HUES6 (cell line): Measurements from ENCODE around the gene ZC3H12A.
"Not testable (repeated sequence)": the region's sequence is repeated elsewhere in the genome, so short reads cannot be mapped to it uniquely, and the experiment has no call there.

ENCODE experiments used
- H3K27ac ChIP-seq: 2 replicates; pipeline ENCODE4 v1.7.0; 2013; ENCODE audit warnings: low read depth, mild to moderate bottlenecking, low read length, inconsistent platforms
- H3K27me3 ChIP-seq: 2 replicates; pipeline ENCODE4 v1.6.1; 2013; ENCODE audit warnings: low read length; ENCODE audit not compliant: control insufficient read depth, insufficient read depth
- H3K36me3 ChIP-seq: 2 replicates; pipeline ENCODE4 v1.6.1; 2013; ENCODE audit warnings: low read length; ENCODE audit not compliant: control insufficient read depth, insufficient read depth
- H3K4me1 ChIP-seq: 2 replicates; pipeline ENCODE4 v1.6.1; 2013; ENCODE audit warnings: low read length; ENCODE audit not compliant: control insufficient read depth, insufficient read depth
- H3K4me3 ChIP-seq: 2 replicates; pipeline ENCODE4 v1.5.1; 2013; ENCODE audit warnings: low read depth, low read length
- H3K9ac ChIP-seq: one replicate; pipeline ENCODE4 v1.6.1; 2013; ENCODE audit warnings: mild to moderate bottlenecking, low read length
- H3K9me3 ChIP-seq: 2 replicates; pipeline ENCODE4 v1.6.1; 2013; ENCODE audit warnings: low read depth, low read length; ENCODE audit not compliant: control insufficient read depth, insufficient read depth

Gene ZC3H12A

DNA sequence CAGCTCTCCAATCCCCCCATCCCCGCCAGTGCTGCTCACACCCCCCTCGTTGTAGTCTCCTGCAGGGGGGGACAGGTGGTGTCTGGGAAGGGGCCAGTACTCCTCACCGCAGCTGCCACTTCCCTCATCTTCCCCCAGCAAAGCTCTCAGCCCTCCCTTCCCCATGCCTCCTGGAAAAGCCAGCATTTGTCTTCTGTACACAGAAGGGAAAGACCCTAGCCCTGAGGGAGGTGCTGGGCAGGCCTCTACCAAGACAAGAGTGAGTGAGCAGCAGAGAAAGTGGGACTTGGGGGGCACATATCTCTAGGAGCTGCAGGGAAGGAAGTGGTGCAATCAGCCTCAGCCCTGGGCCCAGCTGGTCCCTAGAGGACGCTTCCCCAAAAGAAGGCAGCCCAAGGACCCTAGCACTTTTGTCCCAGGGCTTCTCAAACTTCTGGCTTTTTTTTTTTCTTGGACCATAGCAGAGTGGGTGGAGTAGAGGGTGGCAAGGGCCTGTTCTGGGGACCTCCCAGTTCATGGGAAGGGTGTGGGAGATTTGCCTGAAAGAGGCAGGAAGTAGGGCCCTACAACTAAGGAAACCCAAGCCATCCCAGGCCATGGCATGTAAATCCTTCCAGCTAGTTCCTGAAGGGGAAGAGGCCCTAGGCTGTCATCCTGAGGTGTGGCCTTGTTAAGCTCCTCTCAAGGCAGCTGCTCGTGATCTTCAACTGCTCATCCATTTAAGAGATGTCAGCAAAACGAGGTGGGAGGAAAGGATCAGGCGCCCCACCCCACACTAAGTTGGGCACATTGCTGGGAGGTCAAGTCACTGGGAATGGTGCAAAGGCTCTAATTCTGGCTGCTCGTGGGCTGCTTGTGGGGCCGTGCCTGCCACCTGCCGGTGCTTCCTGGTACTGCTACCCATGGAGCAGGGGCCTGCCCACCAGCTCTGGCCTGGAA is 12.6 kb downstream of the ZC3H12A start:
- H3K4me1 ChIP-seq: peaks cover 3% of the 10 kb centered on the region
- H3K27me3 ChIP-seq: no peaks in the 10 kb centered on the region
- no peak overlapping the region for H3K27ac ChIP-seq
- no peak overlapping the region for H3K4me3 ChIP-seq
- H3K9me3 ChIP-seq: no peaks in the 10 kb centered on the region
- no peak overlapping the region for H3K9ac ChIP-seq
- peaks cover 42% of the 10 kb centered on the region for H3K36me3 ChIP-seq

DNA sequence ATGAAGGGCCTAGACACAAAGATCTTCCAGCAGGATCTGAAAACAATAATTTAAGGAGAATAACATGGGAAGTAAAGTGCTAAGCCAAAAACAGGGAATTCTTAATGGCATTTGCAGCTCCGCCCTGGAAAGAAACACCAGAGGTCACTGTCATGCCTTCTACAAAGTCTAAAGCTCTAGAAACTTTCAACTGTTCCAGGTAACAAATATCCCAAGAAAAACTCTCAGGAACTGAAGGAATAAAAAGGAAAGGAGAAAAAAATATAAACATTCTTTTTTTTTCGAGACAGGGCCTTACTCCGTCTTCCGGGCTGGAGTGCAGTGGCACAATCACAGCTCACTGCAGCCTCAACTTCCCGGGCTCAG is 13.2 kb downstream of the ZC3H12A start:
- Histone ChIP-seq H3K4me3 (no peak overlapping the region), H3K27me3 (no peaks in the 10 kb centered on the region), H3K36me3 (peaks cover 36% of the 10 kb centered on the region), H3K4me1 (peaks cover 3% of the 10 kb centered on the region), H3K9ac (no peak overlapping the region), H3K27ac (no peak overlapping the region), H3K9me3 (no peaks in the 10 kb centered on the region)

DNA sequence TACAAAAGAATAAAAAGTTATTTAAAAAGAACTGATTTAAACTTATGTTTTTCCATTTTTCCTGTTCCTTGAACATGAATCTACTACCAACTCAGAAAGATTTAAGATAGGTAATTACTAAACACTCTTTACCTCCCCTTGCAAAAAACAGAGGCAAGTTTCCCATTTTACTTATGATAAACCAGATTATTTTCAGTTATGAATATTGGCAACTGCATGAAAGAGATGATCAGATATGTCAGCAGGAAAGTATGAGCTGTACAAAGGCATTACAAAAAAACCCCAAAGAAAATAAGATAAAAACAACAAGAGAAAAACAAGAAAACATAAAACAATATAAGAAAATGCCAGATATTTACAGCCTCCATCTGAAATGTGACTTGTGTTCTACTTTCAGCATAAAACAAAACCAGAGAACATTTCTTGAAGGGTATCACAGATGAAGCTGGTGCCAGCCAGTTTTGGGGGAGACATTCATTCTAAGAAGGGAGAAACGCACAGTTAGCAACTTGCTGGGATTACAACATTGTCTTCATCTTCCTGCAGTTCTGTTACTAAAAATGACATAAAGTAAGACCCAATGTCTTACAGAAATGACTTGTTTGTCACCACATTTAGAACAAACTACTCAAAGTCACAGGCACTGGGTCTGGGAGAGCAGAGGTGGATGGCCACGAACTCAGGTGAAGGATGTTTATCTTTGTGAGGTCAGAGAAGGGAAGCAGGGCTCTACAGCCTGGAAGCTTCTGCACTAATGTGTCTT is 19.1 kb downstream of the ZC3H12A start:
- peaks cover 36% of the 10 kb centered on the region for H3K36me3 ChIP-seq
- H3K4me1 ChIP-seq: no peaks in the 10 kb centered on the region
- H3K27me3 ChIP-seq: no peaks in the 10 kb centered on the region
- H3K4me3 ChIP-seq: no peak overlapping the region
- H3K27ac ChIP-seq: no peak overlapping the region
- H3K9me3 ChIP-seq: no peaks in the 10 kb centered on the region
- no peak overlapping the region for H3K9ac ChIP-seq

DNA sequence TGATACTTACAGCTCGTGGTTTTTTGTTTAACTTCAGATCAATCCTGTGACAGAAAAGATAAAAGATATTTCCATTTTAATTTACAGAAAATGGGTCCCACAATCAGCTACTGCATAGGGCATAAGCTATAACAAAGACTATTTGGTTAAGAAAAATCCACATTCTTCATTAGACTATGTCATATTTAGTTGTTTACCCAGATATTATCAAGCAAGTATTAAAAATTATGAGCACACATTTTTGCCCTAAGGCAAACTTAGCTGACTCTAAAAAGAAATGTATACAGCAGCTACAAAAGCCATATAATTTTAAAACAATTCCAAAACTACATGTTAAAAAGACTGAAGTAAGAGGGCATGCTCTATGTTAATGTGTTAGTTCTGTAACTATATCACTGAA is 21.5 kb downstream of the ZC3H12A start:
- H3K4me1 ChIP-seq: no peaks in the 10 kb centered on the region
- H3K27ac ChIP-seq: no peak overlapping the region
- no peak overlapping the region for H3K4me3 ChIP-seq
- peaks cover 47% of the 10 kb centered on the region for H3K36me3 ChIP-seq
- H3K9ac ChIP-seq: no peak overlapping the region
- no peaks in the 10 kb centered on the region for H3K27me3 ChIP-seq
- no peaks in the 10 kb centered on the region for H3K9me3 ChIP-seq

DNA sequence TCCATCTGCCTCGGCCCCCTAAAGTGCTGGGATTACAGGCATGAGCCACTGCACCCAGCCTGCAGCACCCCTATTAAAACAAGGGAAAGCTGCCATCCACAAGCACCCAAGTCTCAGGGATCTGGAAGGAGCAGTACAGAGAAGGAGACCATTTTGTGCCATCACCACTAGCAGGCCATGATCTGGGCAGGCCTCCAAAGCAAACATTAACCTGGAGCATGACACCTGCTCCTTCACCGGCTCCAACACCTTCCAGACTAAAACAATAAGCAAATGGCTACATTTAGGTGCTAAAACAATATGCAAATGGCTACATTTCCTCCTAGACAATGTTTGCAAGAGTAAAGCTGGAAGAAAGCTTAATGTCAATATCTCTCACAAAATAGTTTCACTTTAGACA is 23.5 kb downstream of the ZC3H12A start:
- Histone ChIP-seq H3K4me1 (no peaks in the 10 kb centered on the region), H3K27me3 (no peaks in the 10 kb centered on the region), H3K9me3 (no peaks in the 10 kb centered on the region), H3K4me3 (no peak overlapping the region), H3K9ac (no peak overlapping the region), H3K36me3 (peaks cover 55% of the 10 kb centered on the region), H3K27ac (no peak overlapping the region)

DNA sequence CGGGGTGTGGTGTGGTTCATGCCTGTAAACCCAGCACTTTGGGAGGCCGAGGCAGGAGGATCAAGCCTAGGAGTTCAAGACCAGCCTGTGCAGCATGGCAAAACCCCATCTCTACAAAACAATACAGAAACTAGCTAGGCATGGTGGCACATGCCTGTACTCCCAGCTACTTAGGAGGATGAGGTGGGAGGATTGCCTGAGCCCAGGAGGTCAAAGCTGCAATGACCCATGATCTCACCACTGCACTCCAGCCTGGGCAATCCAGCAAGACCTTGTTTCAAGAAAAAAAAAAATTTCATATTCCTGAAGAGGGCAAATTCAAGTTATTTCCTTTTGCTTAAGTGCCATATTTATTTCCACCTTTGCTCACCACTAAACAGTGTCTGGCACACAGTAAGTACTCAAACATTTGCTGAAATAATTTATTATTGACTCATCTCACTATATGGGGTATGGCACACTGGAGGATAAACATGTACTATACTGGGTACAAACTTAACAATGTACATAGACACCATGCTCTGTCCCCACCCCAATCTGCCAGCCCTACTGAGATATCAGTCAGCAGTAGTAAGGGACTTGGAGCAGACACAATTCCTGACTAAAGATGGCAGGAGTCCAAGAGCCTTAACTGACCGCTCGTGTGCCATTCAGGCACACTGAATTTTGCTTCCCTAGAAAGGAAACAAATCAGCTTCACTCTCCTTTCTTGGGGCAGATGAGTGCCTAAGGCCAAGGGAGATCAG is 24.7 kb downstream of the ZC3H12A start:
- Histone ChIP-seq H3K9ac (no peak overlapping the region), H3K27me3 (no peaks in the 10 kb centered on the region), H3K27ac (no peak overlapping the region), H3K9me3 (no peaks in the 10 kb centered on the region), H3K4me3 (no peak overlapping the region), H3K4me1 (no peaks in the 10 kb centered on the region), H3K36me3 (peaks cover 54% of the 10 kb centered on the region)

DNA sequence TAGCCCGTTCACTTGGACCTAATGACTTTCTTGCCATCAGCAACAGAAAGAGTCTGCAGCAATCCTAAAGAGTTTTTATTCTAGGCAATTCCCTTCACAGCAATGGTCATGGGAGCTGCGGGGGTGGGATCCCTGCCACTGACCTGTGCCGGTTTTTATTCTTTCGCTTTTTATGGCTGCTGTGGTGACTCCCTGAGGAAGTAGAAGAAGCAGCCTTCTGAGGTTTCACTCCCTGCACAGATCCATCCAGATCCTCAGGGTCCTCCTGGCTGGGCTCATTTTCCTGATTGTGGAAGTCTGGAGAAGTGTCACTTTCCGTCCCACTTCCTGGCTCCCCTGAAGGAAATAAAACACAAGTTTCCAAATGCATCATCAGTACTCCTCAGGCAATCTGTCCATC is 27.3 kb downstream of the ZC3H12A start:
- Histone ChIP-seq H3K4me3 (no peak overlapping the region), H3K27ac (no peak overlapping the region), H3K9me3 (no peaks in the 10 kb centered on the region), H3K4me1 (no peaks in the 10 kb centered on the region), H3K27me3 (no peaks in the 10 kb centered on the region), H3K9ac (no peak overlapping the region), H3K36me3 (peaks cover 55% of the 10 kb centered on the region)

DNA sequence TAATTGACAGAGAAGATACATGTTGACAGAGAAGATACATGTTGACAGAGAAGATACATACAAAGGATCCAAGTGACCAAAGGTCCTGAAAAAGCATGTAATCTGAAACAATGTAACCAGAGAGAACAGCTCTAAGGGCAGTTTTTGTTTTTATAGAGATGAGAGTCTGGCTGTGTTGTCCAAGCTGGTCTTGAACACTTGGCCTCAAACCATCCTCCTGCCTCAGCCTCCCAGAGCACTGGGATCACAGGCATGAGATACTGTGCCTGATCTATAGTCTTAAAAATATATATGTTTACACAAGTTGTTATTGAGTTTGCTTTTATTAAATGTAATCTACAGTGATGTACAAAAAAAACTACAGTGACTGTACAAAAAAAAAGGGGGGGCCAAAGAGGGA is 27.7 kb downstream of the ZC3H12A start:
- Histone ChIP-seq H3K27ac (no peak overlapping the region), H3K36me3 (peaks cover 58% of the 10 kb centered on the region)

DNA sequence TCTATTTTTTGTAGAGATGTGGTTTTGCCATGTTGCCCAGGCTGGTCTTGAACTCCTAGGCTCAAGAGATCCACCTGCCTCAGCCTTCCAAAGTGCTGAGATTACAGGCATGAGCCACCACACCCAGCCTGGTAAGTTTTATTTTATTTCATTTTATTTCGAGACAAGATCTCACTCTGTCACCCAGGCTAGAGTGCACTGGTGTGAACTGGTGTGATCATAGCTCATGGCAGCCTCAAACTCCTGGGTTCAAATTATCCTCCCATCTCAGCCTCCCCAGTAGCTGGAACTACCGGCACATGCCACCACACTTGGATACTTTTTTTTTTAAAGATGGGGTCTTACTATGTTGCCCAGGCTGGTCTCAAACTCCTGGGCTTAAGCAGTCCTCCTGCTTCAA is 28.4 kb downstream of the ZC3H12A start:
- H3K9me3 ChIP-seq, H3K27ac ChIP-seq, H3K4me3 ChIP-seq, H3K4me1 ChIP-seq, H3K9ac ChIP-seq, H3K27me3 ChIP-seq: not testable (repeated sequence)
- peaks cover 60% of the 10 kb centered on the region for H3K36me3 ChIP-seq

More for the DNA sequence above, 27.7 kb downstream of the ZC3H12A start:
- H3K27me3 ChIP-seq: no peaks in the 10 kb centered on the region
- H3K4me3 ChIP-seq: no peak overlapping the region
- no peak overlapping the region for H3K9ac ChIP-seq
- H3K4me1 ChIP-seq: no peaks in the 10 kb centered on the region
- no peaks in the 10 kb centered on the region for H3K9me3 ChIP-seq

DNA sequence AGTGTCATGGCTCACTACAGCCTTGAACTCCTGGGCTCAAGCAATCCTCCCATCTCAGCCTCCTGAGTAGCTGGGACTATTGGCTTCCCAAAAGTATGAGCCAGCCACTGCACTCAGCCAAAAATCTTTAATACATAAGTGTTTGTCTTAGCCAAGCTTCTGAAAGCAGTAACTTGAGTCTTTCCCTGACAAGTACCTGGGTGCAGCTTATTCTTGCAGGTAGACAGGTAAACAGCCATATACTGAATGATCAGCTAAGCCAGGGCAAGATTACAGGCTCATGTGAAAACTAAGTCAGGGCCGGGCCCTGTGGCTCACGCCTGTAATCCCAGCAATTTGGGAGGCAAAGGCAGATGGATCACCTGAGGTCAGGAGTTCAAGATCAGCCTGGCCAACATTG is 32.4 kb downstream of the ZC3H12A start:
- Histone ChIP-seq H3K27ac (no peak overlapping the region), H3K36me3 (peaks cover 51% of the 10 kb centered on the region), H3K4me3 (no peak overlapping the region)

DNA sequence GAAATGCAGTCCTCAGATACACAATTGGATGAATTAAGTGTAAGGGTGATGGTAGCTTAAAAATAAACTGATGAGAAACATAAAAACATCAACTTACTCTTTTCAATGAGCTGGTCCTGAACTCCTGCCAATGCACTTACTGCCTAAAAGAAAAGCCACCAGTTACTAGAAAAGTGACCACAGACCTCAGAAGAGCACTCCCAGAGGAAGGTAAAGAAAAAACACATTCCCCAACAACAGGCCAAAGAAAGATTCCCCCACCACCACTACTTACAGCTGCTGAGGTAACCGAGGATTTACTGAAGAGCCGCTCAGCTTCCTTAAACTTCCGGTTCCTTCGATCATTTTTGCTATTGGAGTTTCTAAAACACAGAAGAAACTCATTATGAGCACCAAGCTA is 34.8 kb downstream of the ZC3H12A start:
- H3K27ac ChIP-seq: no peak overlapping the region
- no peak overlapping the region for H3K4me3 ChIP-seq
- no peaks in the 10 kb centered on the region for H3K9me3 ChIP-seq
- H3K9ac ChIP-seq: no peak overlapping the region
- H3K4me1 ChIP-seq: peaks cover 6% of the 10 kb centered on the region
- H3K36me3 ChIP-seq: peaks cover 52% of the 10 kb centered on the region
- no peaks in the 10 kb centered on the region for H3K27me3 ChIP-seq

More for the DNA sequence above, 32.4 kb downstream of the ZC3H12A start:
- H3K27me3 ChIP-seq: no peaks in the 10 kb centered on the region
- H3K9me3 ChIP-seq: no peaks in the 10 kb centered on the region
- no peak overlapping the region for H3K9ac ChIP-seq
- H3K4me1 ChIP-seq: no peaks in the 10 kb centered on the region
